ENCODE data around the gene PALD1. TPM values are rescaled to one million over a fixed set of nuclear protein-coding genes. Genes with fewer than 3 reads are reported as not detected.

The PALD1 gene
- total and polyA plus RNA-seq, 2 experiments from 2014 or later, result 11.9 to 58.2 TPM

- no peak for DNase-seq (ENCODE audit: low spot score)
- H3K4me2 ChIP-seq, result no peak overlapping the region
- Mint-ChIP-seq H3K27ac (no peak overlapping the region), H3K36me3 (ENCODE audit: low read depth) (peaks cover 36% of the 10 kb centered on the region), H3K27me3 (ENCODE audit: insufficient read depth, low read depth, poor library complexity) (peaks cover 14% of the 10 kb centered on the region), H3K4me3 (no peak overlapping the region), H3K4me1 (peaks cover 26% of the 10 kb centered on the region), H3K9me3 (no peaks in the 10 kb centered on the region)
- H3K27me3 ChIP-seq (ENCODE audit: insufficient read depth), result no peaks in the 10 kb centered on the region
- TF ChIP-seq JUNB (IDR thresholded peaks at IDR 0.05; ENCODE audit: unreplicated experiment) (no peak), NANOG (IDR thresholded peaks at IDR 0.05; ENCODE audit: borderline replicate concordance) (no peak), ZNF331 (CRISPR knock-in tag; IDR thresholded peaks at IDR 0.05; ENCODE audit: low read depth) (no peak), REST (IDR thresholded peaks at IDR 0.05; ENCODE audit: unreplicated experiment) (no peak), POLR2AphosphoS5 (IDR thresholded peaks at IDR 0.05; ENCODE audit: low read depth) (no peak), ZNF114 (CRISPR knock-in tag; IDR thresholded peaks at IDR 0.05) (no peak), STAT1 (IDR thresholded peaks at IDR 0.05; ENCODE audit: unreplicated experiment) (no peak), ETS1 (IDR thresholded peaks at IDR 0.05) (no peak), CREB1 (CRISPR knock-in tag; IDR thresholded peaks at IDR 0.05; ENCODE audit: low read depth) (no peak), CTCF (conservative IDR thresholded peaks at IDR 0.05; ENCODE audit: low read depth in 2 of 2) (no peak), ZNF462 (CRISPR knock-in tag; IDR thresholded peaks at IDR 0.05) (no peak), EZH2 (IDR thresholded peaks at IDR 0.05; ENCODE audit: low read depth, unreplicated experiment) (no peak), EZH2phosphoT487 (IDR thresholded peaks at IDR 0.05; ENCODE audit: unreplicated experiment) (no peak)
- H3F3A ChIP-seq (replicated peaks; ENCODE audit: low read depth), result no peaks in the 10 kb centered on the region
- no peak overlapping the region for H2AFZ ChIP-seq
- H3K9me2 ChIP-seq (ENCODE audit: insufficient read depth), result no peaks in the 10 kb centered on the region
- H3K4me3 ChIP-seq, result no peak overlapping the region
- no peaks in the 10 kb centered on the region for H4K20me1 ChIP-seq (replicated peaks; ENCODE audit: insufficient read depth)
- H3K4me1 ChIP-seq (ENCODE audit: insufficient read depth), result peaks cover 8% of the 10 kb centered on the region
- H3K79me2 ChIP-seq (replicated peaks; ENCODE audit: insufficient read depth), result no peaks in the 10 kb centered on the region
- no peaks in the 10 kb centered on the region for H3K36me3 ChIP-seq (ENCODE audit: insufficient read depth)
- no peak overlapping the region for H3K27ac ChIP-seq (ENCODE audit: low read depth)
- ATAC-seq, result no peak
Measured at GRCh38 chr10:70555371-70555770, 76.8 kb downstream of the PALD1 start.
